Myocyte (in vitro differentiated cells): ENCODE data around the gene BTG4. TPM values are rescaled to one million over a fixed set of nuclear protein-coding genes. Genes with fewer than 3 reads are reported as not detected.
A peak's percentile ranks its signal among the peaks of the same experiment; 100 is the strongest.

Experiments
- DNase-seq: peaks from one replicate; pipeline ENCODE4 v3.0.0-alpha.2; 2012; ENCODE audit warnings: low read depth
- total RNA-seq: library from RNA; depleted of rRNA; stranded (reverse); fragments of >200 nt; gene quantifications from 2 replicates; pipeline ENCODE4 v1.2.3, GENCODE V29; 2014

The BTG4 gene
- total RNA-seq, 1 donor from 2014 or later, result not detected

DNA sequence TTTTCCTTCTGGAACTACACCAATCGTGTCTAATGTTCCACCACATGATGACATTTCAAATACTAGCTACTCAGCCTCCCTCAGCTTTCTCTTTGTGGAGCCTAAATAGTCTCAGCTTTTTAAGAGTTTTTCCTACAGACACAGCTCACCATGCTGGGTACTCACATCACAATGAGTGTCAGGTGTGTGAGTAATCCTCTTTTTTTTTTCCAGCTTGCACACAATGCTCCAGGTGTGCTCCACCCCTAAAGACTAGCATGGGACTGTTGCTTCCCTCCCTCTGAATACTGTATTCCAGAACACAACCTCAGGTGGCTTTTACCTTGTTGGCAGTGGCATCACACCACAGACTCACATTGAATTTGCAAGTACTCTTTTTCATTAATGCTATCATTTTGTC, 11.7 kb downstream of the BTG4 start:
- no peak for DNase-seq

DNA sequence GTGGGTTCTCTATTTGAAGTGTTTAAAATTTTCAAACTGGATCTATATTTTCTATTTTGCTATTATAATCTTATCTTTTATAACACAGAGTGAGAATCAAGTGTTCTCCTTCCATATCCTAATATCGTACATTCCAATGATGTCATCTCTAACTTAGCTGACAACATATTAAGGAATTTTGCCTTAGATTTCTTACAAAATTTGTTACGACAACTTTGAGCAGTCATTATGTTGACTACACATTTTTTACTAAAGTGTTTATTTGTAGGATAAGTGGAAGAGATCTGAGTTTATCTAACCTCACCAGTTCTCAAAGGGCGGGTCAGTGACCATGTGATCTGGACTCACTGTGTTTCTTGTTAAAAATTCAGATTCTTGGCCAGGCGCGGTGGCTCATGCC, 12.7 kb downstream of the BTG4 start:
- DNase-seq, result no peak

DNA sequence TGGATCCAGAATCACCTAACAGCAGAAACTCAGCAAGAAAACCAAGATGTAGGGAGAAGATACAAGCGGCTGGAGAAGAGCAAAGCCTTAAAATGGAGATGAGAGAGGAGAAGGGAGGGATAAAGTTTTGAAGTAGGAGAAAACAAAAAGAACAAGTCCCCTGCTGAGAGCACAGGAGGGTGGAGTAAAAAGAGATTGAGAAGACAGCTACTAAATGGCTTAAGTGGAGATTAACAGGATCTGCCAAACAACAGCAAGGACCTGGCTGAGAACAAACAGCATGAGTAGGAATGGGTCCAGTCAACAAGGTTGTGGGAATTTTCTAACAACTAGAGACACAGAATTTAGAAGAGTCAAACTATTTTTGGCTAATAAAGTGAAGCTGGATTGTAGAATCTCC, 18.1 kb downstream of the BTG4 start:
- DNase-seq, result no peak

DNA sequence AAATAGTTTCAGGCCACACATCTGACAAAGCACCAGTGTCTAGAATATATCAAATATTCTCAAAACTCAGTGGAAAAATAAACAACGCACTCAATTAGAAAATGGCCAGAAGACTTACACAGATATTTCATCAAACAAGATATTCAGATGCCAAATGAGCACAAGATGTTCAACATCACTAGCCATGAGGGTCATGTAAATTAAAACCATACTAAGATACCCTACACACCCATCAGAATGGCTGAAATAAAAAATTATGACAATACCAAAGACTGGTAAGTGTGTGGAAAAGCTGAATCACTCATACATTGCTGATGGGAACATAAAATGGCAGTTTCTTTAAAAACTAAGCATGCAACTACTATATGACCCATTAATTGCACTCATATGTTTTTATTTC, 21.7 kb downstream of the BTG4 start:
- DNase-seq, result no peak

DNA sequence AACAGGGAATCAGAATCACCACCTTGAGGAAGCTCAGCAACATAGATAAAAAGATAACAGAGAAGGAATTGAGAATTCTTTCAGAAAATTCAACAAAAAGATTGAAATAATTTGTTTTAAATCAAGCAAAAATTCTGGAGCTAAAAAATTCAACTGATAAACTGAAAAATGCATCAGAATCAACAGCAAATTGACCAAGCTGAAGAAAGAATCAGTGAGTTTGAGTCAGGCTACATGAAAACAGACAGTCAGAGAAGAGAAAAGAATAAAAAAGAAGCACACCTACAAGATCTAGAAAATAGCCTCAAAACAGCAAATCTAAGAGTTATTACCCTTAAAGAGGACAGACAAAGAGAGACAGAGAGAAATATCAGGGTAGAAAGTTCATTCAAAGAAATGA, 28.8 kb downstream of the BTG4 start:
- peak; percentile 4 for DNase-seq

DNA sequence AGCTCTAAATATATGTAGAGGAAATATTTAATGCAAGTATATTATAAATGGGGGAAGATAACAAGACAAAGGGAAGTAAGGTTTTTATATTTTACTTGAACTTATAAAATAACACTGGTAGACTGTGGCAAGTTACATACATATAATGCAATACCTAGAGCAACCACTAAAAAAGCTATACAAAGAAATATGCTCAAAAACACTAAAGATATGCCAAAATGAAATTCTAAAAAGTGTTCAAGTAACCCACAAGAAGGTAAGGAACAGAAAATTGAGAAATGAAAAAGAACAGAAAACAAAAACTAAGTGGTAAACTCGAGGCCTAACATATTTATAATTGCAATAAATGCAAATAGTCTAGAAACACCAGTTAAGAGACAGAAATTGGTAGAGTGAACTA, 32.5 kb downstream of the BTG4 start:
- DNase-seq, result no peak

DNA sequence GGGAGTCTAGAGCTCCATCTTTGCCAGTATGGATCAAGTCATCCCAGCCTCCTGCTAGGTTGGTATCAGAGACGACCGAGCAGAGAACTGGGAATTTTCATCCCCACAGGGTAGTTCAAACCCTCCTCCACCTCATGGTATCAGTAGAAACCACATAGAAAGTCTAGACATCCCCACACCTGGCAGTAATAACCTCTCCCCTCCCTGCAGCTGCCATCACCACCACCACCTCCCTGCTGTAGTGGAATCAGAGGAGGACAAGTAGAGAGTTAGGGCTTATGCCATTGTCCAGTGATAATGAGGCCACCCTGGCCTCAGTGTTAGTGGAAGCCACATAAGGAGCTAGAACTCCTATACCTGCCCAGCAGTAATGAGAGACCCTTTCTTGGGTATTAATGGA, 34.3 kb downstream of the BTG4 start:
- DNase-seq, result peak; percentile 49

DNA sequence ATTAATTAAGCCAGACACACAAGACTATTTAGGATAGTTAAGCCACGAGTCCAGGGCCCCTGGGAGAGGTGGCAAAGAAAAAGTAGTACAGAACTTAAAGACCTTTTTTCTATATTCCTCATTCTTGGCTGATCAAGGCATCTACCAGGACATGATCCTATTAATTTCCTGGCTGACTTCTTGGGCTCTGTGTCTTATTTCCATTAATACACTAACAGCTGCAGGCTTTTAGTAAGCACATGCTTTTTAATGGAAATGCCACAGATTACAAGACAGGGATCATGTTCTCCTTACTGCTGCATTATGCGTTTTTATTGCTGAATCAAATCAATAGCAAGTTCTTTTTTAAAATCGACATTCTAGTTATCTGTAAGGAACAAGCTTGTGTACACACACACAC, 35.2 kb downstream of the BTG4 start:
- peak; percentile 58 for DNase-seq

DNA sequence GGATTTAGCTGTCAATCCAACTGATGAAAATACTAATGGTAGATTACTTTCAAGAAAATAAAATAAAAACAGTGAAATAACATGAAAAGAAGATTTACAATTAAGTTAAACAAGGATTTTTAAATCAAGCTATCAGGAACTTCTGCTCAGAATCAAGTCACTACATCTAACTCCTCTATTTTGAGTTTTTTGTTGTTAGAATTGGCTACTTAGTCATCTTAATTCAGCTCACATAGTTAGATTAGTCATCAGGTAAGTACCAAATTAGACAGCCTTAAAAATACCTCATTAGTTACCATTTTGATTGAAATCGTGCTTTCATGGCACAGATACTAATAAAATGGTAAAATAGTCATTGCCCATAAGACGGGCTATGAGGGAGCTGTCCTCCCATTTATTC, 35.8 kb downstream of the BTG4 start:
- peak; percentile 10 for DNase-seq

DNA sequence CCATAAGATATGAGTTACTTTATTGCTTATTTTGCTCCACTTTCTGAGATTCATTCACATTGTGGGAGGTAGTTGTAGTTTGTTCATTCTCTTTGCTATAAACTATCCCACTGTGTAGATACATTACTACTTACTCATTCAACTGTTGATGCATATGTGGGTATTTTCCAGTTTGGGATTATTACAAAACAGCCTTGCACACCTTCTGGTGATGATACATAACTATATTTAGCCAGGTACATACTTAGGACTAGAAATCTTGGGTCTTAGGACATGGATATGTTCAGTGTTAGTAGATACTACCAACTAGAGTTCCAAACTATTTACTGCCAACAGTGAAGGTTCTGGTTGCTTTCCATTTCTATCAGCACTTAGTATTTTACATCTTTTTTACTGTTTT, 37.8 kb downstream of the BTG4 start:
- no peak for DNase-seq

DNA sequence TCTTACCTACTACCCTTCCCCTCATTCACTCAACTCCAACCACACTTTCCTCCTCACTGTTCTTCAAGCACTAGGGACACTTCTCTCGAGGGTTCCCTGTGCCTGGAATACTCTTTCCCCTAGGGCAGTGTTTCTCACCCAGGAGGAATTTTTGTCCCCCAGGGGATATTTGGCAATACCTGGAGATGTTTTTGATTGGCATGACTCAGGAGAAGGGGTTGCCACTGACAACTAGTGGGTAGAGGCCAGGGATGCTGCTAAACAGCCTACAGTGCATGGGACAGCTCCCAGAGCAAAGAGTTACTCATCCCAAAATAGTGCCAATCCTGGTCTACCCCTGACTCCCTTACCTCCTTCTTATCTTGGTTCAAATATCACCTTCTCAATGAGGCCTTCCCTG, 40.0 kb downstream of the BTG4 start:
- DNase-seq, result no peak

DNA sequence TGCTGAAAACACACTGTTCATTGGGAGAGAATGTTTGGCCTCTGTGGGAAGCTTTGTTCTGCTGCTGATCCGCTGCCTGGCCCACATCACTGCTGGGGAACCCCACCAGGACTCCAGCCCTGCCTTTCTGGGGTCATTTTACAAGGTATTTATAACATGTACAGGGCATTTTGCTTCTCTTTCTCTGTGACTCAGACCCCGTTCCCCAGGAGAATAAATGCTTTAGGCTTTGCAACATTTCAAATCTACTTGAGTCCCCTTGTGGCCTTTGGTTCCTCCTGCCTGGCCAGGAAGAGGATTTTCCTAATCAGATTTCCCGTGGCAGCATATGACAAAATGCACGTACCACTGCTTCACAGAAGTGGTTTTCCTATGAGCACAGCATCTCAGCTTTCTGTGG, 43.0 kb downstream of the BTG4 start:
- peak; percentile 51 for DNase-seq

DNA sequence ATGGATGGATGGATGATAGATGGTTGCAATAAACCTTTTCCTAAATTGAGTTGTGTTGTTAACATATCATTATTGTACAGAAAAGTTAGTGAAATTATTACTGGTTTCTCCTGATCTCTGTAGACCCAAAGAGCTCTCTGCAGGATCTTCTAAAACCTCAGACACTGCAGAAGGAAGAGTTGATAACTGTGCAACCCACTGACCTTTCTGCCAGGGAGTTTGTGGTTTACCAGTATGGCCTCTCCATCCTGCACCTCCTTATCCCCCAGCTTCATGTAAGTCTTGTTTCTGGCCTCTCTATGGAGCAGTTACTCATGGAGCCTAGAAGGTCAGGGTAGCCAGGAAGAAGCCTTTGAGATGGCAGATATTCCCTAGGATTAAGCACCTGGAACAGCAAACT, 45.6 kb downstream of the BTG4 start:
- no peak for DNase-seq

DNA sequence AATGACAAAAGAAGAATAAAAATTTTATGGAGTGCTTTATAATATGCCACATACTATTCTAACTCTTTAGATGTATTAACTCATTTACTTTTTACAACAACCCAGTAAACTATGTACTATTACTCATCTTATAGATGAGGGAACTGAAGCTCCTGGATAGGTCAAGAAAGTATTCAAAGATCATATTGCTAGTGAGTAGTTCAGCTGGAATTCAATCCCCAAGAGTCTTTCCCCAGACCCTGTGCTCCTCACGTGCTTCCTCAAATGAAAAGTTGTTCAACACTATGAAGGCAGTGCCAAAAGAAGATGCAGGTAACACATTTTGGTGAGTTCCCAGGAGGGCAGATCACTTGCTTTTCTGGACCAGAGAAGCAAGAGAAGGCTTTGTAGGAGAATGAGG, 46.8 kb downstream of the BTG4 start:
- no peak for DNase-seq

DNA sequence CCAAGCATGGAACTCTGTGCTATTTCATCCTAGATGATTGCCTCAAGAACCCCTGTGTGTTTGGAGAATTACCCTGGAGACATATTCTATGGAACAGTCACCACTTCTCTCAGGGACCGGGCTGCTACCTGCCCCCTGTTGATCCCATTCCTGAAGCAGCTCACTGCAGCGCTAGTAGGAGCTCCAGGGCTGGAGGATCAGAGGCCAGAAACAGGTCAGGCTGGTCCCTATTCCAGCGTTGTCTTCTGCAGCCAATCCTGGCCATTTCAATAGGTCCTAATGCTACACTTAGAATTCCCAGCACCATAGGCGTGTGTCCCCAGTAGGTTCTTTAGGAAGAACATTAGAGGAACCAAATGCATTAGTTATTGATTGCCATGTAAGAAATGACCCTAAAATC, 48.9 kb downstream of the BTG4 start:
- no peak for DNase-seq

DNA sequence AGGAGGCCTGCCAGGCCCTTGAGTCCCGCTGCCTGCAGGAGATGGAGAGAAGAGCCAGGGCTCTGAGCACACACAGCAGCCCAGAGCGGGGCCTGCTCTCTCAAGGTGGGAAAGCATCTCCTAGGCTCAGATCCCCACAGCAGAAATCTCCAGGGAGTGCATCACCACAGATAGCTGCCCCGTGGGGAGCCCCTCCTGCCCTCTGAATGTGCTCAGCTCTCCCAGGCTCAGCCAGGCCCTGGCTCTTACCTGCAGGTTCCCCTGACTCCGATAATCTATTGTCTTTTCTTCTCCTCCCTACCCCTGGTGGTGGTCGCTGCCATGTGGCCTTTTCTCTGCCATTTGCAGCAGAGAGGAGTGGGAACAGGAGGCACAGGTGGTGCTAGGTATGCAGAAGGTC, 49.9 kb downstream of the BTG4 start:
- no peak for DNase-seq

DNA sequence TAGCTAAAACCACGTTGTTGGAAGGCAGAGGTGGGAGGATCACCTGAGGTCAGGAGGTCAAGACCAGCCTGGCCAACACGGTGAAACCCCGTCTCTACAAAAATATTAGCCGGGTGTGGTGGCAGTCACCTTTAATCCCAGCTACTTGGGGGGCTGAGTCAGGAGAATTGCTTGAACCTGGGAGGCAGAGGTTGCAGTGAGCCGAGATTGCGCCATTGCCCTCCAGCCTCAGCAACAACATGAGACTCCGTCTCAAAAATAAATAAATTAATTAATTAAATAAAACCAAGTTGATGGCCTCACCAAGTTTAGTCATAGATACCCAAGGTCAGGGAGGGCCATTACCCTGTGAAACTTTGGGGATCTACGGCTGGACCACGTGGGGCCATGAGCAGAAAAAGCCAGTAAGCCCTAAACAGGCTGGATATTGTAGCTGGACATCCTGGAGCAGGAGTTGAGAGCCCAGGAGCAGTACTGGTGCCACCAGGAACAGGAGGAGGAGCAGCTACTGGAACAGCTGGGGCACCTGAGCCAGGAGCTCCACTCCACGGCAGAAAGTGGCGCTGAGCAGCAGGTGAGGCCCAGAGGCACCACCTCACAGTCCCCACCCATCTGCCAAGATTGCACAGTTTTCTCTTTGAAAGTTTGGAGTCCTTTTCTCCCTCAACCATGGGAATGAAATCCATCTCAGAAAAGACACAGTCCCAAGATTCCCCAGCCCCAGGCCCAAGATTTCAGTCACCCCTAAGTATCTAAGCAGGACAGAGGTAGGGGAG, 50.5 kb downstream of the BTG4 start:
- no peak for DNase-seq

DNA sequence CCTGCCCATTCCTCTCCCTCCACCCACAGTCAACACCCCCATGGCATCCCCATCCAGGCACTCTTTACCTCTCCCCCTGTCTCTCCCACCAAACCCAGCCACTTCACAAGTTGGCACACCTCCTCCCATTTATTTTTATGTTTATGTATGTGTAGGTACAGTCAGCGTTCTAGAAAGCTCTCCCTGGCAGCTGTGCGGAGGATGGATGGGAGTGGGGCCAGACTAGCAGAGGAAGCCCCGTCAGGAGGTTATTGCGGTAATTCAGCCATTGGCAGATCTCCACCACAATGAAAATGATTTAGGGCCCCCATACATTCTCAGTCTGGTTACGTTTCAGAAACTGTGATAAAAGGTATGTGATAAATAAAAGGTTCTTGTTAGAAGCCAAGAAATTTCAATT, 51.3 kb downstream of the BTG4 start:
- no peak for DNase-seq

DNA sequence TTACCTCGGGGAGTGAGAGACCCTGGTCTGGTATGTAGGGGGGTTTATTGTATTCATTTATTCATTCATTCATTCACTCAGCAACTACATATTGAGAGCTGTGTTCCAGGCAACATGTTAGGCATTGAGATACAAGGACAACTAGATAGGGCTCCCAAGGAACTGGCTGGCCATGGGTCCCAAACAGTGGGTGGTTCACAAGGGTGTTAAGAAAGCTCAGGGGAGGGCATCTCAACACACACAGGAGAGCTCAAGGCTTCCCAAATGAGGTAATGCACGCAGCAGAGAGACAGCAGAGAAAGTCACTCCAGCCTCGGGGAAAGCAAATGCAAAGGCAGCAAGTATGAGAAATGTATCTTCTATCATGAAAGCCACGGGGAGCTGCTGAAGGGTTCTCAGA, 51.8 kb downstream of the BTG4 start:
- DNase-seq, result no peak

DNA sequence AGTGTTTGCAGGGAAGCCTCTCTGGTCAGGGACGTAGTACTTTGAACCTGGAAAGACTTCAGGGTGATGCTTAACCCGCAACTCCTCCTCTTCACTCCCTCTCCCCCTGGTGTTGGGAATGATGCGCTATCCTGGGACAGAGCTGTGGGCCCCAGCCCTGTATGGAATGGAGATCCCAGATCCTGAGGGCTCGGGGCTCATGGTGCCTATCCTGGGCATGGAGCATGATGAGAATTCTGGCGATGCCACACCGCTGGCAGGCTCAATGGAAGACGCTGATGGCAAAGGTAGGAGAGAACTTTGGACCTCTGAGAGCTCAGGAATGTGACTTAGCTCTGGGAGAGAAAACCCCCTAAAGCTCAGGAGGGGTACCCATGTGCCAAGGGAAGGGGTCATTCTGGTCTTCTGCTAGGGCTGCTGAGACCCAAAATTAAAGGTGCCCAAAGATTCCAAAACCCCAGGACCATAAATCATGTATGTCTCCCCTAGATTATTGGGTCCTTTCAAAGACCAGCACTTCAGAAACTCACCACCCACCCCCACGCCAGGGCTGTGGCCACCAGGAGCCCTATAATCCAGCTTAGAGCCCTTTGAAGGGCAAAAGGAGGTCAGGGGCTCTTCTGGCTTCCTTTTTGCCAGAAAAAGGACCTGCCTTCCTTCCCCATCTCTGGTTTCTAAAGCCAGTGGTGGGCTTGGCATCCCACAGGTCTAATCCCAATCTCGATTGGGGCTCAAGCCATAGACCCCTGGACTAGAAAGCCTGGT, 52.5 kb downstream of the BTG4 start:
- DNase-seq, result no peak

DNA sequence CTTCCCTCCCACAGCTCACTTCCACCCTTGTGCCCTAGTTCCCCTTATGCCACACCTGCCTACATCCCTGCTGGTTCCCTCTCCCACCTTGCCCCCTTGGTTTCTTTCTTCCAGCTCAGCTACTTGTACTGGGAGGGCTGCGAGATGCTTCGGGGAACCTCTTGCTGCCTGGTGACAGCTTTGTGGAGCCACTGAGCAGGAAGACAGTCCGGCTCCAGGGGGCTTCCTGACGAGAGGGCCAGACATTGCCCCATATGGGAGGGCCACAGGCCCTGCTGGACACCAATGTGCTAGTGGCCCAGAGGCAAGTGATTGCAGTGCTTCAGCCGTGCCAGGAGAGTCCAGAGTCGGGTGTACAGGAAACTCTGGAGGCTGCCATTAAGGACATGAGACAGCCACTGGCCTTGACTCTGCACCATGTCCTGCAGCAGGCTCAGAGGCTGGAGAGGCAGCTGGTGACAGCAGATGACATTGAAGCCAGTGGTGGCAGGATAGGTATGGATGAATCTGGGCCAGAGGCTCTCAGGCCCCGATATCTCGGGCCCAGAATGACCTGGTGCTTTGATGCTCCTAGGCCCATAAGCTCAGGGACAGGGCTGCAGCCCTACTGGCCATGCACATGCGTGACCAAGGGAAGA, 54.3 kb downstream of the BTG4 start:
- DNase-seq, result no peak
